Loucy (cell line): Measurements from ENCODE around the gene GLIPR1.

ENCODE experiments used
- CTCF ChIP-seq: fragments of 200-600 bp; sonication (generic); conservative IDR thresholded peaks from 2 replicates; pipeline ENCODE4 v1.5.1; 2014; ENCODE audit warnings: mild to moderate bottlenecking, antibody characterized with exemption, low read length
- EZH2phosphoT487 ChIP-seq: fragments of 200-600 bp; IDR thresholded peaks from 2 replicates; pipeline ENCODE4 v1.6.1; 2018; ENCODE audit warnings: antibody characterized with exemption, mild to moderate bottlenecking, moderate library complexity, borderline replicate concordance

DNA sequence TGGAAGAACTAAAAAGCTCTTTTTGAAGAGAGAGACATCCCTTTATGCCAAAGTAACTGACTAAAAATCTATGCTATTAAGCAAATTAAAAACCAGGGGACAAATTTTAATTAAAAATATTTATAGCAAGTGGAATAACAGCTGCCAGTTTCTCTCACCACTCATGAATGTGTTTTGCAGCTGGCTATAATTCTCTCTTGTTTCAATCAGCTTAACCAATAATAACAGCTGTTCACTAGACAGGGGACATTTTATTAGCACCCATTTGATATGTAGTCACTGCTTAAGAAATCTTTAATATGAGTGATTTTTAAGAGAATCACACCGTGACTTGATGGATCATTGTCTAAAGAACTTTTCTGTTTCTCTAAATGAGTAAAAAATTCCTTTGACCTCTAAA lies 65.1 kb downstream of the GLIPR1 start:
- TF ChIP-seq CTCF: no peak
- TF ChIP-seq EZH2phosphoT487: no peak
